Adrenal gland (tissue), 5 donors: ENCODE data around the gene AMZ1.

Experiments
- CTCF ChIP-seq, 6 experiments: fragments of 450-650 bp in 4 of 6; fragments of 200-600 bp in 2 of 6; sonication (generic) in 1 of 6; IDR thresholded peaks; 1 replicate in 5 of 6; 2 replicates in 1 of 6; pipeline versions ENCODE4 v1.5.1 to v1.8.0; 2016 to 2021; ENCODE audit warnings: antibody characterized with exemption in 6 of 6, mild to moderate bottlenecking in 2 of 6, moderate library complexity in 1 of 6
- POLR2A ChIP-seq, 2 donors: fragments of 450-650 bp; IDR thresholded peaks; one replicate each; pipeline ENCODE4 v1.6.1; 2017; ENCODE audit warnings: antibody characterized with exemption in 2 of 2, mild to moderate bottlenecking in 2 of 2, moderate library complexity in 1 of 2
- donor health status: DM: no; HTN: no; CAD: no.

GRCh38 chr7:2734084-2734686 lies 46.2 kb downstream of the AMZ1 start:
- TF ChIP-seq CTCF (IDR thresholded peaks at IDR 0.05) (no peak), POLR2A (IDR thresholded peaks at IDR 0.05) (no peak)
